ENCODE results near the gene LRRC71.

DNA sequence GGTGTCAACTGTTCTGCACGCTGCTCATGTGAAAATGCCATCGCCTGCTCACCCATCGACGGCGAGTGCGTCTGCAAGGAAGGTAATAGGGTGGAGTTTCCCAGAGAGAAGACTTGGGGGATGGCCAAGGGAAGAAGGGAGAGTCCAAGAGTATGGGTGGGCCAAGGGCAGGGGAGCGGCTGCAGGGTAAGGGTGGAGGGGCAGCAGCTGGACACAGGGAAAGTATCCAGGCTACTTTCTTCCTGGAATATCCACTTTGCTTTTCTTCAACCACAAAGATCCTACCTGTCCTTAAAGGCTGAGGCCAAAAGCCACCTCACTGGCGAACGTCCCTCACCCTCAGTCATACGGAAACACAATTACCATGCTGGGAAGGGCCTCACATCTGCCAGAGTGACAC lies 11.5 kb upstream of the LRRC71 start:
- TF ChIP-seq CTCF (IDR thresholded peaks at IDR 0.05; ENCODE audit: insufficient read depth, low read depth, low read length) (no peak), EZH2 (IDR thresholded peaks at IDR 0.05; ENCODE audit: insufficient read depth, low read length) (no peak)

All from astrocyte (in vitro differentiated cells and primary cell).